ENCODE measurements around the gene CXCL5. TPM values are rescaled to one million over a fixed set of nuclear protein-coding genes. Genes with fewer than 3 reads are reported as not detected.

CXCL5 gene
- 0.64 and 38.3 TPM in 2 replicates for total RNA-seq

GRCh38 chr4:73998040-73999011, at the start of gene CXCL5:
Gene CXCL5, minus strand, starts transcription at chr4:73998677. Its CDS starts 96 bp downstream, at chr4:73998581.

DNA sequence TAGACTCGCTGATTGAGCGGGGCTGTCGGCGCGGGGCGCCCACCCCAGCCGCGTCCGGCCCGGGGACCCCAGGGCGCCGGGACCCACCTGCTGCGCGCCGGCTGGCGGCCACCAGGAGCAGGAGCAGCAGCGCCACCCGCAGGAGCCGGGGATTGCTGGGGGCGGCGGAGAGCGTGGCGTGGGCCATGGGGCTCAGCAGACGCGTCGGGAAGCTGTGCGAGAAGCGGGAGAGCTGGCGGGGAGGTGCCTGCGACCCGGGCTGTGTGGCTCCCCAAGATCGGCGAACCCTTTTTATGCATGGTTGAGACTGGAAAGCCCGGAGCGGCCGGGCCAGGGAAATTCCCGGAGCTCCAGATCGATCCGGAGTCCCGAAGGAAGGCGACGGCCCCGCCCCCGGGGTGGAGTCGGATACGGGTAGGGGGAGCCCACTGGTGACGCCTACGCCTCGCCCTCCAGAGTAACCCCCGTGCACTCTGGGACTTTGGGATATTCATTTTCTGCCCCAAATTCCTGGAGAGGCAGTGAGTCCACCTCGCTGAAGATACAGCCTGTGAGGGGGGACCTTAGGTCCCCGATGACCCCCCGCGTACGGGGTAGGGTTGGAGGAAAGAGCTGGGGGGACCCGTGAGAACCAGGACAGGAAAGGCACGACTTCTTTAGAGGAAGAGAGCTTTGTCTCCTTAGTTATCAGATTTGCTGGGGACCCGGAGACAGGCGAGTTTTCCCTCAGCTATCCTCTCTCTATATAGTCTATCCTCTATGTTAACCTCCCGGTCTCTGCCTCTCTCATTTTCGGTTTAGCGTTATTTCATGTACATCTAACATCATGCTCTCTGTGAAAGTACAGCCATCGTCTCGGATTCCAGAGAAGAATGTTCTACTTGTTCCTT, 40.2 kb upstream of the CXCL5 start, which contains the start of gene CXCL3:
TSS of gene CXCL3 (minus strand) at position 265 of the 890 bp plus-strand sequence. CDS start at position 187, 78 bp downstream.

DNA sequence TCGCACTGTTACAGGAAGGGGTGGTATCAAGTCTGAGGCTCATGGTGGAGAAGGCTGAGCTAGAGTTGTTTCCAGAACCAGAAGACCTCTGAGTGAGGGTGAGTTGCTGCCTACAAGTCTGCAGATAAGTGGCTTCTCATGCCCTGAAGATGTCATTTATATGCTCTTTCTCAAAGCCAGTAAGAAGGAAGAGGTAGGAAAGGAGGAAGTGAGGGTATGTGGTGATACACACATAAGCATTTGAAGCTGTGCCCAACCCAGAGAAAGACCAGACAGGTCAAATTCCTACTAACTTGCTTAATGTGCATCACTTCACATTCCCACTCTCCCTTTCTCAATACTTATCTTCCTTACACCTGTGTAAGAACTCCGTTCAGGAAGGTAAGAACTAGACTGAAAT, 10.4 kb downstream of the CXCL5 start, which contains the start of gene PPBP:
TSS of gene PPBP (minus strand) at position 130 of the 400 bp plus-strand sequence. CDS start at position 43, 87 bp downstream.

Other genes starting within 250 kb of the CXCL5 start
- 0.21 and 30.8 TPM in 2 replicates for gene CXCL6, start 162.0 kb downstream of the CXCL5 start, total RNA-seq
- 2.7 TPM in 1 of 2 replicates, not detected in the other for gene PF4V1, start 145.4 kb downstream of the CXCL5 start, total RNA-seq
- 2.6 and 92.1 TPM in 2 replicates for gene CXCL1, start 129.3 kb downstream of the CXCL5 start, total RNA-seq
- not detected in 2 replicates for gene PF4, start 16.6 kb downstream of the CXCL5 start, total RNA-seq
- 0.24 and 0.85 TPM in 2 replicates for gene PPBP, start 10.5 kb downstream of the CXCL5 start, total RNA-seq
- 0.64 and 4.1 TPM in 2 replicates for gene CXCL3, start 40.0 kb upstream of the CXCL5 start, total RNA-seq
- gene CXCL2, start 100.5 kb upstream of the CXCL5 start, total RNA-seq = 3.4 and 17.8 TPM in 2 replicates
- gene MTHFD2L, start 159.4 kb upstream of the CXCL5 start, total RNA-seq = 34.5 and 35.6 TPM in 2 replicates